Spleen (tissue), 7 donors: ENCODE data around the gene OR2M2.

Source experiments
- CTCF ChIP-seq, 11 experiments: fragments of 200-600 bp in 7 of 11; fragments of 450-650 bp in 4 of 11; sonication (generic) in 4 of 11; IDR thresholded peaks in 8 of 11; conservative IDR thresholded peaks in 3 of 11; 1 replicate in 7 of 11; 2 replicates in 4 of 11; pipeline versions ENCODE4 v1.4.0 to v1.8.0; 2016 to 2021; ENCODE audit warnings: antibody characterized with exemption in 11 of 11, inconsistent platforms in 4 of 11, mild to moderate bottlenecking in 1 of 11
- POLR2A ChIP-seq, 3 donors: fragments of 450-650 bp; IDR thresholded peaks; one replicate each; pipeline ENCODE4 v1.5.1; 2017; ENCODE audit warnings: antibody characterized with exemption in 3 of 3, mild to moderate bottlenecking in 1 of 3
- POLR2AphosphoS5 ChIP-seq, 3 donors: sonication (generic); formaldehyde crosslinking; IDR thresholded peaks; one replicate each; pipeline ENCODE4 v1.5.1; 2017; ENCODE audit warnings: antibody characterized with exemption in 3 of 3
- donor health status: DM: no; HTN: no; CAD: no; lungs with moderate emphysema.
- donor health status: DM: no; HTN: no; CAD: no.
- donor health status: DM: no; HTN: no; CAD: no.

DNA sequence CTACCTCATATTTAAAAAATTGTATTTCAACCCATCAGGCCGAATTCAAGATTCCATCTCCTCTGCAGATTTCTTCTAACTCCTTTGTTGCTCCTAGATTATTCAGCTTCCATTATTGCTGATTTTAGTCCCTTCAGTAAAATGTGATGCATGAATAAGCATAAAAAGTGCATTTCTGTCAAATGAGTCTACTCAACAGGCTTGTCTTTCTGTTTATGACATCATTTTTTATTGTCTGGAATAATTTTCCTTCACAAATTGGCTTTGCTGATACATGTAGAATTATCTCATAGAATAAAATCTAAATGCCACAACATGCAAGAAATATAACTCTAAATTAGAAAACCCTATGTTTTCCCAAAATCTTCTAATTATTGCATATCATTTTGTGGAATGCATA is 31.3 kb upstream of the OR2M2 start:
- no peak for TF ChIP-seq CTCF (IDR thresholded peaks at IDR 0.05 in 8 of 11, conservative IDR thresholded peaks at IDR 0.05 in 3 of 11)
- TF ChIP-seq POLR2A (IDR thresholded peaks at IDR 0.05): no peak
- no peak for TF ChIP-seq POLR2AphosphoS5 (IDR thresholded peaks at IDR 0.05)
